Subcutaneous abdominal adipose tissue (tissue), 5 donors: ENCODE data around the gene RAG1.

Source experiments
- H3K27ac ChIP-seq: one replicate; pipeline ENCODE4 v1.7.0; 2013; ENCODE audit warnings: low read depth, mild to moderate bottlenecking, inconsistent platforms, low read length, moderate library complexity
- H3K27me3 ChIP-seq, 5 donors: one replicate each; pipeline ENCODE4 v1.7.0; 2013; ENCODE audit warnings: low read length in 5 of 5, inconsistent platforms in 1 of 5; ENCODE audit not compliant: control insufficient read depth in 5 of 5, insufficient read depth in 4 of 5
- H3K36me3 ChIP-seq, 5 donors: one replicate each; pipeline ENCODE4 v1.7.0; 2013; ENCODE audit warnings: low read length in 5 of 5; ENCODE audit not compliant: control insufficient read depth in 5 of 5, insufficient read depth in 5 of 5
- H3K4me1 ChIP-seq, 5 donors: one replicate each; pipeline ENCODE4 v1.7.0; 2013; ENCODE audit warnings: low read length in 5 of 5, mild to moderate bottlenecking in 3 of 5, moderate library complexity in 1 of 5; ENCODE audit not compliant: control insufficient read depth in 5 of 5, insufficient read depth in 5 of 5
- H3K4me3 ChIP-seq, 5 donors: one replicate each; pipeline ENCODE4 v1.7.0; 2013; ENCODE audit warnings: low read length in 5 of 5, low read depth in 1 of 5
- H3K9ac ChIP-seq, 5 donors: one replicate each; pipeline ENCODE4 v1.7.0; 2013; ENCODE audit warnings: low read length in 5 of 5, mild to moderate bottlenecking in 4 of 5, moderate library complexity in 3 of 5
- H3K9me3 ChIP-seq, 5 donors: one replicate each; pipeline ENCODE4 v1.7.0; 2013; ENCODE audit warnings: low read length in 5 of 5; ENCODE audit not compliant: control insufficient read depth in 5 of 5
- donor health status: healthy.
- donor health status: healthy.
- donor health status: healthy.
- donor health status: healthy.
- donor health status: healthy.

The RAG1 gene

GRCh38 chr11:36564376-36565030 is 3.3 kb upstream of the RAG1 start:
- Histone ChIP-seq H3K4me1 (peaks cover 0 to 6% (median 5%) of the 10 kb centered on the region in 5 donors), H3K36me3 (no peaks in the 10 kb centered on the region), H3K9ac (peak overlapping the region in 1 of 5 donors; percentile 53), H3K4me3 (peak overlapping the region; percentile 24 to 56 (median 45)), H3K27ac (no peak overlapping the region), H3K27me3 (peaks cover 0 to 3% (median 2%) of the 10 kb centered on the region in 5 donors), H3K9me3 (peaks cover 0 to 7% (median 0%) of the 10 kb centered on the region in 5 donors)

- H3K9ac ChIP-seq: peak overlapping the region in 1 of 5 donors; percentile 53
- peaks cover 0 to 6% (median 5%) of the 10 kb centered on the region in 5 donors for H3K4me1 ChIP-seq
- H3K27ac ChIP-seq: no peak overlapping the region
- H3K4me3 ChIP-seq: peak overlapping the region in 3 of 5 donors; percentile 24 to 50 (median 37)
- peaks cover 0 to 2% (median 0%) of the 10 kb centered on the region in 5 donors for H3K9me3 ChIP-seq
- H3K27me3 ChIP-seq: peaks cover 0 to 3% (median 1%) of the 10 kb centered on the region in 5 donors
- no peaks in the 10 kb centered on the region for H3K36me3 ChIP-seq
Observed at GRCh38 chr11:36565031-36565610, 2.7 kb upstream of the RAG1 start.

DNA sequence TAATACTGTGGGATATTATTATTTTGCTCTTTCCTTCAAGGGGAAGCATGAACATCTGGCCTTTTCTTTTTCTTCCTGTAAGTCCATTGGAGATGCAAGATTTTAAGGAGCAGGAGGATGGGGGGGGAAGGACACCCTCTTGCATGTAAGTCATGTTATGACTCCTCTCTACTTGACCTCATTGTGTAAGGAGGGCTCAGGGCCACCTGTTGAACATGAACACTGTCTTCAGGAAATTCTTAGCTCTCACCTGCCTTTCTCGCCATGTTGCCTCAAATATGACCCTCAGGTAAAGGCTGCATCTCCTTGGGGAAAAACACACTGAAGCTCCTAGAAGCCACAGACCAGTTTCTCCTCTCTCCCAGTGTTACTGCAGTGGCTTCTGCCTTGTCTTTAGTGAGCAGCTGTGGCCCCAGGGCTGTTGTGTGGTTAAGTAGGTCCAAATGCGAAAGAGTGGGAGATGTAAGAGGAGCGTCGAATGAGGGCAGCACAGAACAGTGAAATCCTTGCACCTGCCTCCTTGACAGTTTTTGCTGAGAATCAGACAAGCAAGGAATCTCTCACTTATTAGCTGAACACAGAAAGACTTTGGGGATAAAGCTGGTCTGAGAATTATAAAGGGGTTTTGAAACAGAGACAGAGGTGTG is 1.3 kb upstream of the RAG1 start:
- Histone ChIP-seq H3K27me3 (peaks cover 0 to 3% (median 0%) of the 10 kb centered on the region in 5 donors), H3K27ac (no peak overlapping the region), H3K9me3 (no peaks in the 10 kb centered on the region)

DNA sequence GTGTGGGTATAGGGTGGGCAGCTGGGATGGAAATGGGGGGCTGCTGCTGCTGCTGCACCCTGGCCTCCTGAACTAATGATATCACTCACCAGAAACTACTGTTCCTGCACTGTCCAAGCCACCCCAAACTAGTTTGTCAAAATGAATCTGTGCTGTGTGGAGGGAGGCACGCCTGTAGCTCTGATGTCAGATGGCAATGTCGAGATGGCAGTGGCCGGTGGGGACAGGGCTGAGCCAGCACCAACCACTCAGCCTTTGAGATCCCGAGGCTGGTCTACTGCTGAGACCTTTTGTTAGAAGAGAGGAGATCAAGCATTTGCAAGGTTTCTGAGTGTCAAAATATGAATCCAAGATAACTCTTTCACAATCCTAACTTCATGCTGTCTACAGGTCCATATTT is 1.3 kb downstream of the RAG1 start:
- H3K9ac ChIP-seq: no peak overlapping the region
- H3K4me3 ChIP-seq: no peak overlapping the region
- H3K27me3 ChIP-seq: peaks cover 0 to 3% (median 0%) of the 10 kb centered on the region in 5 donors
- no peaks in the 10 kb centered on the region for H3K9me3 ChIP-seq
- H3K27ac ChIP-seq: no peak overlapping the region
- peaks cover 0 to 3% (median 0%) of the 10 kb centered on the region in 5 donors for H3K36me3 ChIP-seq
- peaks cover 0 to 6% (median 5%) of the 10 kb centered on the region in 5 donors for H3K4me1 ChIP-seq

More for the DNA sequence above, 1.3 kb upstream of the RAG1 start:
- H3K9ac ChIP-seq: no peak overlapping the region
- H3K4me3 ChIP-seq: no peak overlapping the region
- H3K36me3 ChIP-seq: no peaks in the 10 kb centered on the region
- peaks cover 0 to 6% (median 5%) of the 10 kb centered on the region in 5 donors for H3K4me1 ChIP-seq

GRCh38 chr11:36574486-36574885 is 6.7 kb downstream of the RAG1 start:
- H3K4me3 ChIP-seq: no peak overlapping the region
- H3K27ac ChIP-seq: no peak overlapping the region
- no peaks in the 10 kb centered on the region for H3K27me3 ChIP-seq
- no peaks in the 10 kb centered on the region for H3K4me1 ChIP-seq
- H3K9me3 ChIP-seq: no peaks in the 10 kb centered on the region
- peaks cover 0 to 9% (median 0%) of the 10 kb centered on the region in 5 donors for H3K36me3 ChIP-seq
- no peak overlapping the region for H3K9ac ChIP-seq

DNA sequence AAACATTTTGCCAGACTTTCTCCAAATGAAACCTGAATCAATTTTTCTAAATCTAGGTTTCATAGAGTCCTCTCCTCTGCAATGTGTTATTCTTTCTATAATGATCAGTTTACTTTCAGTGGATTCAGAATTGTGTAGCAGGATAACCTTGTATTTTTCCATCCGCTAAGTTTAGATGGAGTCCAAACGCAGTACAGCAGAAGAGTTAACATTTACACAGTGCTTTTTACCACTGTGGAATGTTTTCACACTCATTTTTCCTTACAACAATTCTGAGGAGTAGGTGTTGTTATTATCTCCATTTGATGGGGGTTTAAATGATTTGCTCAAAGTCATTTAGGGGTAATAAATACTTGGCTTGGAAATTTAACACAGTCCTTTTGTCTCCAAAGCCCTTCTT is 9.6 kb downstream of the RAG1 start:
- H3K9ac ChIP-seq: no peak overlapping the region
- H3K4me1 ChIP-seq: no peaks in the 10 kb centered on the region
- no peak overlapping the region for H3K27ac ChIP-seq
- no peaks in the 10 kb centered on the region for H3K9me3 ChIP-seq
- H3K27me3 ChIP-seq: no peaks in the 10 kb centered on the region
- peaks cover 0 to 9% (median 0%) of the 10 kb centered on the region in 5 donors for H3K36me3 ChIP-seq
- no peak overlapping the region for H3K4me3 ChIP-seq

- Histone ChIP-seq H3K36me3 (peaks cover 0 to 9% (median 0%) of the 10 kb centered on the region in 5 donors), H3K4me1 (no peaks in the 10 kb centered on the region), H3K4me3 (no peak overlapping the region), H3K9ac (no peak overlapping the region), H3K27me3 (no peaks in the 10 kb centered on the region), H3K27ac (no peak overlapping the region), H3K9me3 (no peaks in the 10 kb centered on the region)
Observed at GRCh38 chr11:36577859-36578258, 10.1 kb downstream of the RAG1 start.

DNA sequence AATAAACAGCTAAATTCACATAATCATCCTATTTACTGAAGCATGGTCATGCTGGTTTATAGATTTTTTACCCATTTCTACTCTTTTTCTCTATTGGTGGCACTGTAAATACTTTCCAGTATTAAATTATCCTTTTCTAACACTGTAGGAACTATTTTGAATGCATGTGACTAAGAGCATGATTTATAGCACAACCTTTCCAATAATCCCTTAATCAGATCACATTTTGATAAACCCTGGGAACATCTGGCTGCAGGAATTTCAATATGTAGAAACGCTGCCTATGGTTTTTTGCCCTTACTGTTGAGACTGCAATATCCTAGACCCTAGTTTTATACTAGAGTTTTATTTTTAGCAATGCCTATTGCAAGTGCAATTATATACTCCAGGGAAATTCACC is 10.7 kb downstream of the RAG1 start:
- no peak overlapping the region for H3K27ac ChIP-seq
- H3K9me3 ChIP-seq: no peaks in the 10 kb centered on the region

DNA sequence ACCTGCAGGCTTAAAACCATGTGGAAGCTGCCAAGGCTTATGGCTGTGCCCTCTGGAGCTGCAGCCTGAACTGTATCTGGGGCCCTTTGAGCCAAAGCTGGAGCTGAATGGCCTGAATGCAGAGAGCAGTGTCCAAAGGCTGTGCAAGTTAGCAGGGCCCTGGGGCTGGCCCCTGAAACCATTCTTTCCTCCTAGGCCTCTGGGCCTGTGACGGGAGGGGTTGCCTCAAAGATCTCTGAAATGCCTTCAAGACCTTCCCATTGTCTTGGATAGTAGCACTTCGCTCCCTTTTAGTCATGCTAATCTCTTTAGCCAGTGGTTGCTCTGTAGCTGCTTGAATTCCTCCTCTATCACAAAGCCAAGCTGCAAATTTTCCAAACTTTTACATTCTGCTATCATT is 13.7 kb downstream of the RAG1 start:
- Histone ChIP-seq H3K4me1 (no peaks in the 10 kb centered on the region), H3K27me3 (no peaks in the 10 kb centered on the region), H3K9ac (no peak overlapping the region), H3K4me3 (no peak overlapping the region), H3K9me3 (no peaks in the 10 kb centered on the region), H3K36me3 (no peaks in the 10 kb centered on the region), H3K27ac (no peak overlapping the region)

More for the DNA sequence above, 10.7 kb downstream of the RAG1 start:
- H3K4me1 ChIP-seq: no peaks in the 10 kb centered on the region
- H3K27me3 ChIP-seq: no peaks in the 10 kb centered on the region
- H3K36me3 ChIP-seq: peaks cover 0 to 9% (median 0%) of the 10 kb centered on the region in 5 donors
- H3K4me3 ChIP-seq: no peak overlapping the region
- H3K9ac ChIP-seq: no peak overlapping the region

DNA sequence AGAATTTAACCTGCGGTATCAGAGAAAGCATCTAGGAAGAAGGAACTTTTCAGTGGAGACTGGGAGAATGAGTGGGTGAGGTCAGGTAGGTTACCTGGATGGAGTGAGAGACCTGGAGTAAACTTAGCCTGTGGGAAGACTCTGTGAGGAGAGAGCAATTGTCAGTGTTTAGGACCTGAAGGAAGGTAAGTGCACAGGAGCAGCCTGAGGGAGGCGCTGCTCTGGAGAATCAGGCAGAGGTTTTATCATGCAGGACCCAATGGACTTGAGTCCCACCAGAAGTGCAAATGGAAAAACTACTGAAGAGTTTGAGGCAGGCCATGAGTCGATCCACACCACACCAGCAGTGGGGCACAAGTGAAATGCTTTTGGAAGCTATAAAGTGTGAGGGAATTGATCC is 15.9 kb downstream of the RAG1 start:
- peaks cover 0 to 4% (median 0%) of the 10 kb centered on the region in 5 donors for H3K27me3 ChIP-seq

More for the DNA sequence above, 15.9 kb downstream of the RAG1 start:
- no peak overlapping the region for H3K9ac ChIP-seq
- no peak overlapping the region for H3K4me3 ChIP-seq
- H3K36me3 ChIP-seq: no peaks in the 10 kb centered on the region
- H3K4me1 ChIP-seq: no peaks in the 10 kb centered on the region
- no peak overlapping the region for H3K27ac ChIP-seq
- H3K9me3 ChIP-seq: no peaks in the 10 kb centered on the region
